GM12878 (cell line): ENCODE data around the gene AOPEP. TPM values are rescaled to one million over a fixed set of nuclear protein-coding genes. Genes with fewer than 3 reads are reported as not detected.

Experiments
- ATAC-seq: fragments of 200-7000 bp; cut with Tn5 transposase; 3 replicates; pipeline ENCODE4 v1.9.1; 2020; ENCODE audit warnings: mild to moderate bottlenecking, moderate library complexity
- BruUV-seq: library from RNA; stranded (reverse); fragments of 400-500 nt; replicated peaks from 2 replicates; lab custom pipeline; 2021; lab: Mats Ljungman, UMichigan
- CTCF ChIA-PET: fragments of 300-600 bp; sonication (Branson Sonifier 250); formaldehyde crosslinking; extraction: SDS; loops from one replicate; lab custom pipeline; 2021; ENCODE audit warnings: inconsistent platforms; lab: Yijun Ruan, JAX
- POLR2A ChIA-PET: fragments of 350-600 bp; formaldehyde crosslinking; extraction: SDS; loops from one replicate; lab custom pipeline; 2021; ENCODE audit warnings: inconsistent platforms; lab: Charles Lee
- RAD21 ChIA-PET: fragments of 300-600 bp; sonication (Branson Sonifier 250); formaldehyde crosslinking; loops from one replicate; lab custom pipeline; 2023; ENCODE audit warnings: antibody characterized with exemption; ENCODE audit not compliant: unreplicated experiment; lab: Charles Lee
- SMC1A ChIA-PET: fragments of 300-600 bp; sonication (Branson Sonifier 250); formaldehyde crosslinking; loops from one replicate; lab custom pipeline; 2023; ENCODE audit not compliant: unreplicated experiment, uncharacterized antibody; lab: Charles Lee
- DNase-seq: peaks from one replicate; pipeline ENCODE4 v3.0.0-alpha.2; 2011; ENCODE audit warnings: low read depth, low spot score
- FAIRE-seq: peaks from 3 replicates; lab custom pipeline; 2011; peaks lifted over from hg19 to GRCh38; lab: Jason Lieb, UNC
- H2AFZ ChIP-seq: 2 replicates; pipeline ENCODE4 v1.6.0; 2011; ENCODE audit warnings: low read depth, low read length, control low read depth; ENCODE audit not compliant: control insufficient read depth
- H3K27ac ChIP-seq: 2 replicates; pipeline ENCODE4 v1.5.1; 2011; ENCODE audit warnings: control low read depth; ENCODE audit not compliant: control insufficient read depth, insufficient read depth
- H3K27me3 ChIP-seq, 2 experiments: replicated peaks in 1 of 2; 2 replicates each; pipeline versions ENCODE4 v1.6.0 to v1.6.1; 2011; ENCODE audit warnings: low read length in 1 of 2; ENCODE audit not compliant: control insufficient read depth in 2 of 2, insufficient read depth in 2 of 2
- H3K36me3 ChIP-seq, 2 experiments: 2 replicates each; pipeline ENCODE4 v1.5.1; 2011; ENCODE audit warnings: low read length in 1 of 2; ENCODE audit not compliant: control insufficient read depth in 2 of 2, insufficient read depth in 2 of 2
- H3K4me1 ChIP-seq: 2 replicates; pipeline ENCODE4 v1.6.1; 2011; ENCODE audit warnings: mild to moderate bottlenecking, low read length, moderate library complexity, mixed read lengths; ENCODE audit not compliant: control insufficient read depth, insufficient read depth
- H3K4me2 ChIP-seq: 2 replicates; pipeline ENCODE4 v1.6.0; 2011; ENCODE audit warnings: control low read depth; ENCODE audit not compliant: control insufficient read depth, insufficient read depth
- H3K4me3 ChIP-seq: fragments of 200-600 bp; sonication (generic); 2 replicates; pipeline ENCODE4 v1.5.1; 2016
- H3K79me2 ChIP-seq: 2 replicates; pipeline ENCODE4 v1.6.0; 2011; ENCODE audit warnings: low read length; ENCODE audit not compliant: control insufficient read depth, insufficient read depth
- H3K9ac ChIP-seq: 2 replicates; pipeline ENCODE4 v1.8.0; 2011; ENCODE audit warnings: low read length, control low read depth, mixed read lengths; ENCODE audit not compliant: control insufficient read depth, insufficient read depth
- H3K9me3 ChIP-seq: replicated peaks from 3 replicates; pipeline ENCODE4 v1.5.1; 2011; ENCODE audit warnings: mild to moderate bottlenecking, low read length; ENCODE audit not compliant: control insufficient read depth, insufficient read depth
- H4K20me1 ChIP-seq: 2 replicates; pipeline ENCODE4 v1.6.0; 2011; ENCODE audit not compliant: control insufficient read depth, insufficient read depth
- ASH2L ChIP-seq: fragments of 300-600, 200-600 bp; sonication (generic); IDR thresholded peaks from 2 replicates; pipeline ENCODE4 v1.6.1; 2017; ENCODE audit warnings: low read depth, mild to moderate bottlenecking, borderline replicate concordance
- BCL11A ChIP-seq: IDR thresholded peaks from 2 replicates; pipeline ENCODE4 v1.6.1; 2011; ENCODE audit warnings: low read depth, low read length
- CREB1 ChIP-seq: IDR thresholded peaks from 2 replicates; pipeline ENCODE4 v1.6.1; 2012; ENCODE audit warnings: low read depth, mild to moderate bottlenecking, inconsistent platforms
- ELK1 ChIP-seq: IDR thresholded peaks from 2 replicates; pipeline ENCODE4 v1.6.1; 2012; ENCODE audit warnings: low read depth, low read length, improper control_type of control experiment
- FOXM1 ChIP-seq: IDR thresholded peaks from 2 replicates; pipeline ENCODE4 v1.6.1; 2012; ENCODE audit warnings: low read depth, mild to moderate bottlenecking, inconsistent platforms, low read length, moderate library complexity
- IKZF1 ChIP-seq: fragments of 450-650 bp; conservative IDR thresholded peaks from 2 replicates; pipeline ENCODE4 v1.6.1; 2017; ENCODE audit warnings: antibody characterized with exemption, mild to moderate bottlenecking
- MLLT1 ChIP-seq: fragments of 450-650 bp; IDR thresholded peaks from 2 replicates; pipeline ENCODE4 v1.6.1; 2016; ENCODE audit warnings: mild to moderate bottlenecking
- NFXL1 ChIP-seq: fragments of 450-650 bp; IDR thresholded peaks from 2 replicates; pipeline ENCODE4 v1.6.1; 2017; ENCODE audit warnings: antibody characterized with exemption, mild to moderate bottlenecking, borderline replicate concordance
- PAX8 ChIP-seq: fragments of 450-650 bp; IDR thresholded peaks from 2 replicates; pipeline ENCODE4 v1.6.1; 2017; ENCODE audit warnings: mild to moderate bottlenecking, moderate library complexity
- POLR2A ChIP-seq: IDR thresholded peaks from 2 replicates; pipeline ENCODE4 v1.6.1; 2011; ENCODE audit warnings: low read depth, mild to moderate bottlenecking, low read length
- RCOR1 ChIP-seq: conservative IDR thresholded peaks from 2 replicates; pipeline ENCODE4 v1.6.1; 2012; ENCODE audit warnings: low read depth, low read length, improper control_type of control experiment
- WGBS: methylation state at CpG from one replicate; pipeline ENCODE4 v1.1.6; 2016; ENCODE audit warnings: low lambda C conversion rate; ENCODE audit not compliant: insufficient replicate concordance, insufficient coverage; ENCODE audit errors: missing lambda C conversion rate; 5-methylcytosine and 5-hydroxymethylcytosine counted together
- in situ Hi-C: fragments of 300-500 bp; cut with MboI; formaldehyde crosslinking; loops from 9 replicates; pipeline ENCODE4 v1.14.3; 2018; ENCODE audit warnings: mixed read lengths
- intact Hi-C: fragments of 100-400 bp; cut with micrococcal nuclease; formaldehyde crosslinking; loops from one replicate; pipeline ENCODE4 v1.14.2; 2022; ENCODE audit not compliant: unreplicated experiment
- polyA plus RNA-seq, 11 experiments: library from polyadenylated mRNA; depleted of rRNA in 4 of 11; unstranded in 6 of 11; stranded (reverse) in 5 of 11; fragments of >200 nt; fragmentation: Nextera tagmentation in 4 of 11; fragmentation: Illumina TruSeq in 1 of 11; extraction: Ambion mirVana in 4 of 11; extraction: Trizol in 1 of 11; gene quantifications; 1 replicate in 1 of 11; 2 replicates in 10 of 11; pipeline versions ENCODE4 v1.2.1 to v1.2.3, GENCODE V29; 2011 to 2016; ENCODE audit warnings: inconsistent platforms in 2 of 11, missing spikeins in 2 of 11, low read depth in 1 of 11
- total RNA-seq, 4 experiments: library from RNA; depleted of rRNA in 3 of 4; stranded (reverse); fragments of >200 nt in 3 of 4; fragmentation: Illumina TruSeq in 1 of 4; extraction: Trizol in 1 of 4; gene quantifications; 2 replicates each; pipeline versions ENCODE4 v1.2.1 to v1.2.3, GENCODE V29; 2013 to 2021
- TF ChIP-seq, protein P1 (sequence below): fragments of 450-650 bp; IDR thresholded peaks from 2 replicates; pipeline ENCODE4 v1.6.1; 2017; ENCODE audit warnings: low read depth, mild to moderate bottlenecking, moderate library complexity
- TF ChIP-seq, protein P2 (sequence below): fragments of 450-650 bp; formaldehyde crosslinking; IDR thresholded peaks from 2 replicates; pipeline ENCODE4 v1.4.0; 2022; ENCODE audit warnings: mild to moderate bottlenecking, moderate library complexity

AOPEP gene
- total and polyA plus RNA-seq, 10 of the 15 experiments (the other 5 are each of a cell fraction or from before 2014, with no cell fraction given), result 2.3 to 16.9 (median 10.1) TPM

DNA sequence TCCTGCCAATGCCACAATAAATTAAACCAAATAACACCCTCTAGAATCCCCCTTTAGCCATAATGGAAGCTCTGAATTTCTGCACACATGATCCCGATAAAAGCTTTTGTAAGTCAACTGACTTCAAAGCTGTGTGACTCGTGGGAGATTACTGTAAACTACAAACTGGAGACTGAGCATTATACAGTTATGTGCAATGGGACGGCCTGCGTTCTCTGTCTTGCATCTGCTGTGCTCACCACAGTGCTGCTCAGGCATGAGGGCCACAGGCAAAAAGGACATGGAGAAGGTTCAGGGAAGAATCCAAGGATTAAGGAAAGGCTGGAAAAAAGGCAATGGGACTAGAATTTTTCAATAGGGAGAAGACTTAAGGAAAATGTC lies 406.8 kb downstream of the AOPEP start (continued):
- TF ChIP-seq MLLT1 (no peak), BCL11A (no peak)

DNA sequence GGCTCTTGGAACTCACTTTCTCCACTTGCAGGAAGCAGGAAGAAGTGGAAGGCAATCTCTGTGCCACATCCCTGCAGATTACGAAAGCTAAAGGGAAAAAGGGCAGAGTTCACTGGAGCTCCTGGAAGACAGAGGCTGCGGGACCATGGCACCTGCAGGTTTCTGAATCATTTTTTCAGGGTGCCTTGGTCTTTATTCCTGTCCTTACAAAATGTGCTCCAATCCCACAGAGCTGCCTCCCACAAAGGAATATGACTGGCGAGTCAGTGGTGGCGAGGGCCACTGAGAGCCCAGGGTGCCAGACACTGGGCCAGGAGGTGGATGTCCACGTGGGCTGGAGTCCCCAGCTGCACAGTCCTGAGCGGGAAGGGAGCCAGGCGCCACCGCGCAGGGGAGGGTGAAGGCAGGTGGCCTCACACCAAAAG lies 408.0 kb downstream of the AOPEP start:
- in situ Hi-C loops, result no loop called here
- SMC1A ChIA-PET, result interaction anchor here (0.8 to 1.7 kb wide), 2 partner anchors 34 to 466 kb away, joined by 3 to 6 read pairs; no protein-coding TSS in a partner anchor
- intact Hi-C loops, result loop anchor here (10.0 kb wide), 1 partner anchor 580 kb away; the partner anchor contains the start of gene PCAT7
- RAD21 ChIA-PET, result interaction anchor here (1.1 kb wide), 1 partner anchor 453 kb away, joined by 3 read pairs; no protein-coding TSS in a partner anchor
- DNase-seq (no peak), FAIRE-seq (no peak), ATAC-seq (no peak)
- WGBS, result 95% methylated on average over 9 of the region's 9 CpGs
- CTCF ChIA-PET, result interaction anchor here (0.6 to 10.6 kb wide), 5 partner anchors 9 to 465 kb away, joined by 4 to 188 read pairs (median 6); no protein-coding TSS in a partner anchor
- Histone ChIP-seq H3K27me3 (no peaks in the 10 kb centered on the region), H3K27ac (no peak overlapping the region), H3K9ac (no peak overlapping the region), H3K9me3 (no peaks in the 10 kb centered on the region), H2AFZ (no peak overlapping the region), H3K79me2 (no peaks in the 10 kb centered on the region), H3K4me3 (no peak overlapping the region), H4K20me1 (no peaks in the 10 kb centered on the region), H3K4me1 (no peaks in the 10 kb centered on the region), H3K36me3 (no peaks in the 10 kb centered on the region), H3K4me2 (no peak overlapping the region)
- POLR2A ChIA-PET, result no interaction called here
- BruUV-seq, result no TSS peak
- no peak for TF ChIP-seq NFXL1
- no peak for TF ChIP-seq IKZF1
- no peak for TF ChIP-seq ELK1
- no peak for TF ChIP-seq PAX8
- no peak for TF ChIP-seq ASH2L
- no peak for TF ChIP-seq RCOR1
- TF ChIP-seq CREB1, result no peak
- TF ChIP-seq, protein P1, sequence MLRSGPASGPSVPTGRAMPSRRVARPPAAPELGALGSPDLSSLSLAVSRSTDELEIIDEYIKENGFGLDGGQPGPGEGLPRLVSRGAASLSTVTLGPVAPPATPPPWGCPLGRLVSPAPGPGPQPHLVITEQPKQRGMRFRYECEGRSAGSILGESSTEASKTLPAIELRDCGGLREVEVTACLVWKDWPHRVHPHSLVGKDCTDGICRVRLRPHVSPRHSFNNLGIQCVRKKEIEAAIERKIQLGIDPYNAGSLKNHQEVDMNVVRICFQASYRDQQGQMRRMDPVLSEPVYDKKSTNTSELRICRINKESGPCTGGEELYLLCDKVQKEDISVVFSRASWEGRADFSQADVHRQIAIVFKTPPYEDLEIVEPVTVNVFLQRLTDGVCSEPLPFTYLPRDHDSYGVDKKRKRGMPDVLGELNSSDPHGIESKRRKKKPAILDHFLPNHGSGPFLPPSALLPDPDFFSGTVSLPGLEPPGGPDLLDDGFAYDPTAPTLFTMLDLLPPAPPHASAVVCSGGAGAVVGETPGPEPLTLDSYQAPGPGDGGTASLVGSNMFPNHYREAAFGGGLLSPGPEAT, result no peak
- no peak for TF ChIP-seq POLR2A
- TF ChIP-seq FOXM1, result no peak
- TF ChIP-seq, protein P2, sequence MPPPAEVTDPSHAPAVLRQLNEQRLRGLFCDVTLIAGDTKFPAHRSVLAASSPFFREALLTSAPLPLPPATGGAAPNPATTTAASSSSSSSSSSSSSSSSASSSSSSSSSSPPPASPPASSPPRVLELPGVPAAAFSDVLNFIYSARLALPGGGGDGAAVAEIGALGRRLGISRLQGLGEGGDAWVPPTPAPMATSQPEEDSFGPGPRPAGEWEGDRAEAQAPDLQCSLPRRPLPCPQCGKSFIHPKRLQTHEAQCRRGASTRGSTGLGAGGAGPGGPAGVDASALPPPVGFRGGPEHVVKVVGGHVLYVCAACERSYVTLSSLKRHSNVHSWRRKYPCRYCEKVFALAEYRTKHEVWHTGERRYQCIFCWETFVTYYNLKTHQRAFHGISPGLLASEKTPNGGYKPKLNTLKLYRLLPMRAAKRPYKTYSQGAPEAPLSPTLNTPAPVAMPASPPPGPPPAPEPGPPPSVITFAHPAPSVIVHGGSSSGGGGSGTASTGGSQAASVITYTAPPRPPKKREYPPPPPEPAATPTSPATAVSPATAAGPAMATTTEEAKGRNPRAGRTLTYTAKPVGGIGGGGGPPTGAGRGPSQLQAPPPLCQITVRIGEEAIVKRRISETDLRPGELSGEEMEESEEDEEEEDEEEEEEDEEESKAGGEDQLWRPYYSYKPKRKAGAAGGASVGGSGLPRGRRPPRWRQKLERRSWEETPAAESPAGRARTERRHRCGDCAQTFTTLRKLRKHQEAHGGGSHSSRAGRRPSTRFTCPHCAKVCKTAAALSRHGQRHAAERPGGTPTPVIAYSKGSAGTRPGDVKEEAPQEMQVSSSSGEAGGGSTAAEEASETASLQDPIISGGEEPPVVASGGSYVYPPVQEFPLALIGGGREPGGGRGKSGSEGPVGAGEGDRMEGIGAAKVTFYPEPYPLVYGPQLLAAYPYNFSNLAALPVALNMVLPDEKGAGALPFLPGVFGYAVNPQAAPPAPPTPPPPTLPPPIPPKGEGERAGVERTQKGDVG (CRISPR knock-in tag), result no peak
